Stimulated activated CD8-positive, alpha-beta memory T cell treated with anti-CD3 and anti-CD28 coated beads, Interleukin-15, amount 100 ng/mL, for 24 hours (primary cell): ENCODE results near the gene ANTXR1.

Source experiments
- DNase-seq: peaks from one replicate; pipeline ENCODE4 v3.0.0-alpha.2; 2020; ENCODE audit warnings: low read depth

Gene ANTXR1

GRCh38 chr2:69099541-69099940, 86.6 kb downstream of the ANTXR1 start:
- DNase-seq: no peak

DNA sequence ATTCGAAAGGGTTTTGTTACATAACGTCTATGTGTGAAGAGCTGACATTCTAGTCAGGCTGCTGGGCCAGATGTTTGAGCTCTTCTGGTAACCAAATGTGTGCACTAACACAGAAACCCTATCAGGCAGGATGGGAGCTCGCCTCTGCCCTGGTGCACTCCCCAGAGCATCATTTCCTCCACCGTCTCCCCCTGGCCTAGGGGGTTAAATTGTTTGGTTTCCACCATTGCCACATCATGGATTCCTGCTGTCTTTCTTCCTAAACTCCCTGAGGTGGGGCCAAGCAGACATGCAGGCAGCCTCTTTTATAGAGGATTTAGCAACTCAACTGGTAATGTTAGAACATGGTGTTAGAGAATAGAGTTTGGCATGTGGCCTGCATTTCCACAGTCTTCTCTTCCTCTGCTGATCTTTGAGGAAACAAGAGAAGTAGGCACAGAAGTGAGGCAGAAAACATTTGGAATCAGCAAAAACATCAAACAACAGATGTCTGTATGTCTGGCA, 87.3 kb downstream of the ANTXR1 start:
- no peak for DNase-seq

GRCh38 chr2:69102041-69102593, 89.1 kb downstream of the ANTXR1 start:
- no peak for DNase-seq

DNA sequence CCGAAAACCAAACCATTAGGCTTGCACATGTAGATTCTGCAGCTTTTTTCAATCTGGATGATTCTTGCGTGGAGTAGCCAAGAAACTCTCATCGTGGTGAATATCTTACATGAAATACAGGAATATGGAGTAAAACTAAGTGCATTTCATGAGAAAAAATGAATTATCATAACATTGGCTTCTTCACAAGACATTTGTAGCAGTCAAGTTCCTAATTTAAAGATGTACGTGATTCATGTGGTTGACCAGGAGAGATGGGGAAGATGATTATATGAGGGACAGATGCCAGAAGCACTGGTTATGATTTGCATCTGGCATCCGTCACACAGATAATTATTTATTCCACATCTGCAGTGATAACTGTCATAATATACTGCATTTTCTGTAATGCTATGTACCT, 90.4 kb downstream of the ANTXR1 start:
- DNase-seq: no peak

GRCh38 chr2:69104261-69104660, 91.3 kb downstream of the ANTXR1 start:
- DNase-seq: no peak

DNA sequence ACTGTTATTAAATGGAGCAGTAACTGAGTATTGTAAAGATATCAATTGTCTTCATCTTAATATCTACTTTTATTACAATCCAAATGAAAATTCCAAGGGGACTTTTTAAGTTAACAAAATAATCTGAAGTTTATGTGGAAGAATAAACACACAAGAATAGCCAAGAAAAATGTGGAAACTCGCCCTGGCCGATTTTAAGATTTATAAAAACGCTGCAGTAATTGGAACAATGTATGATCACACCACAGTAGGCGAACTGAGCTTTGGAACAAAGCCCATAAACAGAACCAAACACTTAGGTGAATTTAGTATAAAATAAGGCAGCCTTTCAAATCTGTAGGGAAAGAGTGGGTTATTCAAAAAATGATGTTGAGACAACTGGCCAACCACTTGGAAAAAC, 96.3 kb downstream of the ANTXR1 start:
- DNase-seq: no peak

- no peak for DNase-seq
Measured at GRCh38 chr2:69111076-69111475, 98.1 kb downstream of the ANTXR1 start.

- no peak for DNase-seq
Measured at GRCh38 chr2:69113627-69114026, 100.6 kb downstream of the ANTXR1 start.

DNA sequence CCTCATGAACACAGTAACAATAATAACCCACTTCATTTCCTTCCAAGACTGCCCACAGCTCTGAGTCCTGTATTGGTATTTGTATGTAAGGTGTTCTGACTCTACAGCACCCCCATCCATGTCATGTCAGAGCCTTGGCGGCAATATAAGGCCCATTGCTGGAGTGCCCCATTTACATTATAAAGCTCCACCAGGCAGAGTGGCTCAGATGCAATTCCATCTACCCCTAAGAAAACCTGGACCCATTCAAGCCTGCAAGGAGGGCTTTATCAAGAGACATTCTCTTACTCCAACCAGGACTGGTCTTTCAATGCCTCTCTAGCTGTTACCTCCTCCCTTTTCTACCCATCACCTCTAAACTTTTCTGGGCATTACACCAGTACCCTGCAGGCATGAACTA, 101.6 kb downstream of the ANTXR1 start:
- no peak for DNase-seq

GRCh38 chr2:69116438-69116837, 103.5 kb downstream of the ANTXR1 start:
- DNase-seq: no peak

GRCh38 chr2:69118609-69119008, 105.6 kb downstream of the ANTXR1 start:
- no peak for DNase-seq

GRCh38 chr2:69119104-69119894, 106.3 kb downstream of the ANTXR1 start:
- DNase-seq: no peak

DNA sequence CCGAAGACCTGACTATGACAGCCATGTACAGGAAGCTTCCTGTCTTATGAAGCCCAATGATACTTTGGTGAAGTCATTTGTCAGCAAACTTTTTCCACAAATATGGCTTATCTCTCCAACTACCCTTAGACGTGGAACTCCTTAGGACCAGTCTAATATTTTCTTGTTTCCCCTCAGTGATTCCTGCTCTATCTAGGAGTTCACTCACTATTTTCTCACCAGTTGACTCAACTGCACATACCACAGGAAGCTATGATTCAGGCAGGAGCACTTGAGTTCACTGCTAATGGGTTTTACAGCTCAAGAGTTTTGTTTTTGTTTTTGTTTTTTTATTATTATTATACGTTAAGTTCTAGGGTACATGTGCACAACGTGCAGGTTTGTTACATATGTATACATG, 109.3 kb downstream of the ANTXR1 start:
- DNase-seq: no peak

DNA sequence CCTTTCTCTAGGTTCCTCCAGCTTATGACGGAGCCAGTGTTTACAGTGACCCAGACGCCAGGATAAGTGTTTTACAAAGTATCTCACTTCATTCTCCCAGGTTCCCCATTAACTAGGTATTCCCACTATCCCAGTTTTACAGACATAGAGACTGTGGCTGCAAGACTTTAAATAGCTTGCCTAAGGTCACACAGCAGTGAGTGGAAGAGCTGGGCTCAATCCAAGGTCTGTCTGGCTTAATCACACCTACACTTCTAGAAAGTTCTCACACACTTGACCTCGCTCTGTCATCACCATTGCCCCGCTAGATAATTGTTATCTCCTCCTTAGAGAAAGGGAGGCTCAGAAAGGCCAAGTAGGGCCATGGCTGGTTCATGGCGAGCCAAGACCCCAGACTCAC, 110.2 kb downstream of the ANTXR1 start:
- DNase-seq: no peak

- DNase-seq: no peak
Measured at GRCh38 chr2:69124343-69124742, 111.4 kb downstream of the ANTXR1 start.

DNA sequence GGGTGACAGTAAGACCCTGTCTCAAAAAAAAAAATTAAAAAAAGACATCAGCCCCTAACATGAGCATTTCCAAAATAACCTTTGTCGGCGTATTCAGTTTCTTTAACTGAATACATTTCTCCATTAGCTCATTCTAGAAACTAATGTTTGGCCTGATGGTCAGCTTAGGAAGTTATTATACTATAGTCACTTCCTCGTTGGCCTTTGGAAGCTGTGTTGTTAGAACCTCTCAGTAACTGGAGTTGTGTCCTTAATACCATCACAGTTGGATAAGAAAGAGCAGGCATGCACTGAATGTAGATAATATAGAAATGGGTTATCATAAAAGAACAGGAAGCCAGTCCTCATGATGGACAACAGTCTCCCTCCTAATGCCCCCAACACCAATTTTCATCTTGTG, 112.8 kb downstream of the ANTXR1 start:
- DNase-seq: no peak

- DNase-seq: no peak
Measured at GRCh38 chr2:69126341-69126740, 113.4 kb downstream of the ANTXR1 start.

DNA sequence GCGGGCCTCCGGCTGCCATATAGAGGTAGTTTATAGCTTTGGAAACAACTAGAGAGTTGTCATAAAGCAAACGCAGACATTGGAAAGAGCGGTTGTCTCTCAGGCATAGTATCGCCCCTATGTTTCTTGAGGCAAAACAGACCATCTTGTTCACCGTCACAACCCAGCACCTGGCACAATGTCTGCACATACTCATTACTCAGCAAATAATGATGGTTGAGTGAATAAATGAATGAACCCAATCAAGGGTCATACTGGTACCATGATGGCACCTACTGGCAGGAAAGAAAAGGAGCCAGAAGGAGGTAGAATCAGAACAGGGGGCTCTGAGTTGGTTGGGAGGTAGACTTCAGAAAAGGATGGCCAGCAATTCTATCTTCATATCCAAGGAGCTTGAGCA, 118.5 kb downstream of the ANTXR1 start:
- no peak for DNase-seq

GRCh38 chr2:69131983-69132675, 119.2 kb downstream of the ANTXR1 start:
- no peak for DNase-seq

DNA sequence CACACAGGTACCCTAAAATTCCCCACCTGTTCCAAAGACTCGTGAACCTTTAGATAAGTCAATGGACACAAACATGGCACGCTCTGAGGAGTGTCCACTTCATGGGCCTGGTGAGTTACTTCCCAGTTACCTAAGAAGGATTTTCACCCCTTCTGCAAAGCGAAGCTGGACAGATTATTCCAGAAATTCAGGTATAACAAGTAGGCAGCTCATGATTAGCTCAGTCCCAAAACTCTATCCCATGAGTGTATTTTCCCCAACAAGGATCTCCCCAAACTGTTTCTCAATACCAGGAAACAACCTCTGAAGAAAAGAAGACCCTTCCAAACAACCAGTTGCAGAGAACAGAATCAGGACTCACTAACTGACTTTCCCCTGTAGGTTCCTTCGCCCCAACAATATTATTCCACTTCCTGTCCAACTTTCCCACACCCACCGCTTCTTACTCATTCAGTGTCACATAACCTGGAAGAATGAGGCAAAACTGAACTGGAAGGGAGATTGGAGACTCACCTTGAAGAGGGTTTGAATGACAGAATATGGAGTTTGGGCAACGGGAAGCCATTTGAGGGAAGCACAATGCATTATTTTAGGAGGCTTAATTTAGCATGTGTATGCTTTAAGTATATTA, 120.1 kb downstream of the ANTXR1 start:
- DNase-seq: no peak

DNA sequence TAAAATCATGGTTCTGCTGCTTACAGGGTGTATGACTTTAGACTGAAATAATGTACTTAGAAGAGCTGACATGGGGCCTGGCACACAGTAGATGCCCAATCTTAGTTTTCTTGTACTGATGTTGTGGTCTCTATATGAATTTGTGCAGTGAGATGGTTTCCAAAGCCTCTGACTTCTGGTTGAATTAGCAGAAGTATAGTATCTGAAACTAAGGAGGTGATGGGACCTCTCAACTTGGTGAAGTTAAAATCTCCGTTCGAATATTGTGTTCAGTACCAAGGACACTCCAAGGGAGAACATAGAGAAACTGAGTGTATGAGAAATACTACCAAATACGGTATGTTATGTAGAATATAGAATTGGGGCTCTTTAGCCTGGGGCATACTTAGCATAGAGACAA, 120.9 kb downstream of the ANTXR1 start:
- DNase-seq: no peak

DNA sequence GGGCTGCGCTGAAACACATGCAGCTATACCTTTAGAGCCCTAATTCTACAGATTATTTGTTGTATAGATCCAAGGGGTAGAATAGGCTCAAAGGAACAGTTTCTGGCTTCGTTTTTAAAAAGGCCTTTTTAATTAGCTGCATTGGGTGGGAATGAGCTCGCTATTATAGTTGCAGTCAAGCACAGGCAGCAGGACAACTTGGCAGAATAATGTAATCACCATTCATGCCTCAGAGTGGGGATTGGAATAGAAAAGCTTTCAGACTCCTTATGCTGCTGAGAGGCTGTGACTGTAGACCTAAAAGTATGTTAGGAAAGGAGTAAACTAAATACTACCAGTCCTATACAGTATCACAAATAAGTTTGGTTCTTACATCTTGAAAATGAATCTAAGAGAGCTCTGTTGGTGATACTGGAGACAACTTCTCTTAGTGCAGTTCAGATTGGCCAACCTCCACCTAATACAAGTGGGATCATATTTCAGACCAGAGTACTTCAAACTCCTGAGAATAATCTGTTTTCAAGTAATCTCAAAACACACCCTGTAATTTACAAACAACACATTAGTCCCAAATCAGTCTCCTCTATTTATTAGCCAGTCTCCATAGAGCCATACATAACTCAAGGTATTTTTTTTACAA, 121.4 kb downstream of the ANTXR1 start:
- DNase-seq: no peak
